HG02759 (cell line): ENCODE results near the gene AXDND1.

ENCODE experiments used
- ATAC-seq: cut with Tn5 transposase; IDR thresholded peaks from one replicate; pipeline ENCODE4 v1.9.1; 2021; ENCODE audit warnings: mild to moderate bottlenecking, moderate library complexity; ENCODE audit not compliant: unreplicated experiment

AXDND1 gene

DNA sequence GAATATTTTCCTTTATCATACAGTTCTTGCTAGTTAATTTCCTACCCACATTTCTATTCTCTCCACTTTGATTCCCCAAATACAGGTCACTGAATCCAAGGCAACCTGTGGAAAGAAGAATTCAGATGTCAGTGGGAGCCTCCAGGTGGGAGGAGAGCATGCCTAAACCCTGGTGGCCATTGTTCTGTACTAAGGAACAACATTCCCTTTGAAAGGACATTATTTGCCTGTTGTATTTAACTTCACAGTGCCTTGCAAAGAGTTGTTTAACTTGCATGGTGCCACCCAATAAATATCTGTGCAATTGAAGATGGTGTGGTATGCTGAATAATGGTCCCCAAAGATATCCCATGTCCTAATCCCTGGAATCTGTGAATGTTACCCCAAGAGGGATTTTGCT, 188.7 kb downstream of the AXDND1 start:
- no peak for ATAC-seq

DNA sequence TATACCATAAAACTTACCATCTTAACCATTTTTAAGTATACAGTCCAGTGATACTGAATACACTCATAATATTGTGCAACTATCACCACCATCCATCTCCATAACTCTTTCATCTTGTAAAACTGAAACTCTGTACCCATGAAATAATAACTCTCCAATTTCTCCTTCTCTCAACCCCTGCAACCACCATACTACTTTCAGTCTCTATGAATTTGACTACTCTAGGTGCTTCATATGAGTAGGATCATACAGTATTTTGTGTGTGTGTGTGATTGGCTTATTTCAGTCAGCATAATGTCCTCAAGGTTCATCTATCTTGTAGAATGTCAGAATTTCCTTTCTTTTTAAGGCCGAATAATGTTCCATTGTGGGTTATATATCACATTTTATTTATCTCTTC, 192.3 kb downstream of the AXDND1 start:
- no peak for ATAC-seq

DNA sequence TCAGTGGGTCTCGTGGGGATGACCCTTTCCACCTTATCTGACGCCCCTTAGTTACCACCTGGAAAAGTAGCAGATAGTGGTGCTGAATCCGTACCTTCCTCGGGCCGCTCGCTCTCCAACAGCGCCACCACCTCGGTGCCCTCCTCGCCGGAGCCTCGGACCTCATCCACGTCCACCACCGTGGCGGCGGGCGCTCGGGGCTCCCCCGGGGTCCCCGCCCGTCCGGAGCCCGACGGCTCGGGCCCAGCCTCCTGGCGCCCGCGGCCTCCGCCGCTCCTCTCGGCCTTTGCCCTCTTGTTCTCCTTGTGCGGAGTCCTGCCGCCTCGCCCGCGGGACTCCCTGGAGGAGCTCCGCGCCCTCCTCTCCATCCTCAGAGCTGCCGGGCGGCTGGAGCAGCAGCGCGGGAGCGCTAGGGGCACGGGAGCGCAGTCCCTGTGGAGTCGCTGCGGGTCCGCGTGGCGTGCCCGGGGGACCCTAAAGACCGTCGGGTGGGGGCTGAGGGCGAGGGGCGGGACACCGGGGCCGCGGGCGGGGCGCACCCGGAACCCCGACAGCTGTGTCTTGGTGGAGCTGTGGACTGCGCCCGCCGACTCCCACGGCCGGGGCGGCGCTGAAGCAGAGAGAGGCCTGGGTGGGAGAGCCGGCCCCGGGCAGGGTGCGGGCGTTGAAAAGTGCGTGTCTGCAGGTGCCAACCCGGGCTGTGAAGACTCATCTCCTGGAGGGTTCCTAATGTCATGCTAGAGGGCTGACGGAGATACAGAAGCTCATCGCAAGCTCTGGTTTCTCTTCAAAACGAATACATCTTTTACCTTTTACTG, 209.9 kb downstream of the AXDND1 start, which contains the start of gene NPHS2:
TSS of gene NPHS2 (minus strand) at position 452 of the 818 bp plus-strand sequence. CDS start at position 368, 84 bp downstream.
- no peak for ATAC-seq

DNA sequence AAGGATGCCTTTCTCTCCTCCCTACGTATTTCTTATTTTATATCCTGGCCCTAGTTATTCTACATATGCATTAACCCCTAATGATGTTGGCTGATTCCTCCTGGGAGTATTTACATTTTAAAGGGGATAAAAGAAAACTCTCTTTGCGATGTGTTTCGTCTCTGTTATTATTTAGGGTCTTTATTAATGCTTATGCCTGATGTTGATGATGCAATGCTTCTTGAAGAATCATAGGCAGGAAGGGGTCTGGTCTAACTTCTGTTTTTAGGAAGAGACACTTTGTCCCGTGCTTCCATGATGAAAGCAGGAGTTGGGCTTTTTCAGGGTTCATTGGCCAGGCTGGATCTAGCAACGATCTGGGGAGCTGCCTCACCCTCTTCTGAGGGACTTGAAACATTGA, 210.7 kb downstream of the AXDND1 start:
- ATAC-seq = no peak

DNA sequence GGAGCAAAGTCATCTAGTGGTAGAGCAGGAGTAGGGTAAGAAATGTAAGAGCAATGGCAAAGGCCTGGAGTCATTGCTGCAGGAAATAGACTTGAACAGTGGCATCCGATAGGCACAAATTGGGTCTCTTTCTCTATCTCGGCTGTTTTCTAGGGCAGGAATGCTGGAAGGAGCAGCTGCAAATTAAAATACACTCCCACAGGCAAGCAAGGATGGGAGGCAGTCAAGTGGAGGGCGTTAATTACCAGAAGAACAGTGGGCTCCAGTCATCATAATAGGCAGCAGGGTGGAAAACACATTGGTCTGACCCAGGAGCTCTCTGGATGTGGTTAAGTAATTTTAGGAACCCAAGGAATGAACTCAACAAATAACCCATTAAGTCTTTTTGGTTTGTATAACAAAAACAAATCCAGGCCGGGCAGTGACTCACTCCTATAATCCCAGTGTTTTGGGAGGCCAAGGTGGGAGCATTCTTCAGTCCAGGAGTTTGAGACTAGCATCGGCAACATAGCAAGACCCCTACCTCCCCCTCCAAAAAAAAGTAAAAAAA, 218.1 kb downstream of the AXDND1 start:
- ATAC-seq = no peak

DNA sequence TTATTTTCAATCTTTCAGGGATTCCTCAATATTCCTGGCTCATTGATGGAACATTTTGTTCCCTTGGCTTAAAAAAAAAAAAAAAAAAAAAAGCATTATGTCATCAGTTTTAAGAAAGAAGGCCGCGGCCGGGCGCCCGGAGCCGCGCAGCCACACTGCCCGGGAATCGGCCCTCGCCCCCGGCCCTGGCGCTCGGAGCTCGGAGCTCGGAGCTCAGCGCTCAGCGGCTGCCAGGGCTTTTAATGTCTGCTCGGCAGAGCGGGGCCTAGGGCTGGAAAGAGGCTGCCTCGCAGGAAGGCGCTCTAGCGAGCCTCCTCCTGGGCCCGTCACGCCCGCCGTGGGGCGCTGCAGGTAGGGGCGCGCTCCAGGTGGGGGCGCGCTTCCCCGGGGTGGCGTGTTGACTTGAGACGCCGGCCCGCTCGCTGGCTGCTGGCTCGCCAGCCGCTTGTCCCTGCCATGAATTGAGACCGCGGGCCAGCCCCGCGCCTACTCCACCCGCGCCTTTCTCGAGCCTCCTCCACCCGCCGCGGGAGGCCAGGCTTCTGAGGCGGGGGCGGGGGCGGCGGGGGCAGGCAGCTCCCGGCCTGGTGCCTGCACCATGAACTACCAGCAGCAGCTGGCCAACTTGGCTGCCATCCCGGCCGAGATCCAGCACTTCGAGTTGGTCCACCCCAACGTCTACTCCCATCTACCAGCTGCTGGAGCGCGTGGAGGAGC, 220.5 kb downstream of the AXDND1 start:
- no peak for ATAC-seq

DNA sequence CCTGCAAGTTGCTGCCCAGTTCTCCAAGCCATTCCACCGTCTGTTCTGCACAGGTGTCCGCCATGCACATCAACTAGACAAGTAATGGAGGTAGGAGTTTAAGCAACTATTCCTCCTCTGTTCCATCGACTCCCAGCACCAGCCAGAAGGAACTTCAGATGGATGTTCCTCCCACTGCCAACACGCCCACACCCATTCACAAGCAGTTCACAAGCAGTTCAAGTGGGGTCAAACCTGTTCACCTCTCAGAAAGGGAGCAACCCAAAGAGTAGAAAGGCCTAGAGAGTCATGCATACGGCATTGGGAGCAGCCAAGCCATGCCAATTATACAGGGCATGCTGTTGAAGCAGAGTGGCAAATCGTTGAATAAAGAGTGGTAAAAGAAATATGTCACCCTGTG, 221.6 kb downstream of the AXDND1 start:
- ATAC-seq = no peak

DNA sequence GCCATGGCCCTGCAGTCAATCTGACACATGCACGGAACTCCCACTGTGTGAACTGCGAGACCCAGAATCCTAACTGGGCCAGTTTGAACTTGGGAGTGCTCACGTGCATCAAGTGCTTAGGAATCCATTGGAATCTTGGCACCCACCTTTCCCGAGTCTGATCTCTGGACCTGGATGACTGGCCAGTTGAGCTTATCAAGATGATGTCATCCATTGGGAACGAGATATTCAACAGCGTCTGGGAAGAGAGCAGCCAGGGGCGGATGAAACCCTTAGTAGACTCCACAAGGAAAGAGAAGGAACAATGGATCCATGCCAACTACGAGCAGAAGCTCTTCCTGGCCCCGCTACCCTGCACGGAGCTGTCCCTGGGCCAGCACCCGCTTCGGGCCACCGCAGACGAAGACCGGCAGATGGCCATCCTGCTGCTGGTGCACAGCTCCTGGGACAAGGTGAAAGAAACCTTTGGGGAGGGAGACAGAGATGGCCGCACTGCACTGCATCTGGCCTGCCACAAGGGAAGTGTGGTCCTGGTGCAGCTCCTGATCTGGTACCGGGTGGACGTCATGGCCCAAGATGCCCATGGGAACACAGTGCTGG, 222.8 kb downstream of the AXDND1 start:
- ATAC-seq = no peak

DNA sequence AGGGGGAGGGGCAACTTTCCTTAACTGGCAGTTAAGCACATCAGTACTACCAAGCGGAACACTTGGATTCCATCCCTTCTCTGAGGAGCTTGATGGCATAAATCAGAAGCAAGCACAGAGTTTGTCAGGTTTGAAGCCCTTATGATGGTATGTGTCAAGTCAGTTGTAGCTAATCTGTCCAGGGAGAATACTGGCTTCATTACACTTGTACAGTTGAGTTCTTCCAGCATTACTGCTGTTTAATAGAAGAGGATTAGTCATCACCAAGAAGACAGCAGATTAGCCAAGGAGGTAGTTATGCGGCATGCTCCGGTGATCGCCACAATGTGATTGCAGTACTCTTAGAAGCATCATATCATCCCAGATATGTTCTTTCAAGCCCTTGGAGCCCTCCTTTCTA, 223.7 kb downstream of the AXDND1 start:
- ATAC-seq = no peak

DNA sequence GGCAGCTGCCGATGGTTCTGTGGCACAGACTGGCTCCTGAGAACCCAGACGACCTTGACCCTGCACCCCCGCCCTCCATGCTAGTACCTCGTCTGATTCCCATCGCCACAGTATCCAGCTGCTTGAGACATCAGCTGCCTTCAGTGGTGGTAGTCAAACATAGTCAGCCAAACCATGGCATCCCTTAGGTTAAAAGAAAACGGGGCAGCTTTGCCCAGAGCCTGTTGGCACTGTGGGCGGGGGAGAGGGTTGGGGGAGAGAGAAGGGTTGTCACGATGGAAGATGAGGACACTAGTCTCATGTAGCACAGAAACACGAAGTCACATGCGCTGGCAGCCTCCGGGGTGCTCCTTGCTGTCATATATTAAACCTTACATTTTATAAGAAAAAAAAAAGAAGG, 224.9 kb downstream of the AXDND1 start:
- no peak for ATAC-seq

DNA sequence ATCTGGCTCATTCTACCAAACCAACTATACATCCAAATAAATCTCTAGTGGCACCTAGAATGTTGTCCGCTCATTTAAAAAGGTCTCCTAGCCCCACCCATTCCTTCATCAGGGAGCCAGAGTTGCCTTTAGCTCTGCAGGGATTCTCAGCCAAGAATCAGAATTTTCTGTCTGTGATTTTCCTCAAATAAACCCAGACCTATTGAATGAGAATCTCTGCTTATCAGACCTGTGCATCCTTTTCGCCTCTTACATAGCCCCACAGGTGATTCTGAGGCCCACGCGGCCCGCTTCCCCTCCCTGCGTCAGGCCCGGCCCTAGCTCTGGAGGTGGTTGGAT, 225.5 kb downstream of the AXDND1 start:
- ATAC-seq = no peak

DNA sequence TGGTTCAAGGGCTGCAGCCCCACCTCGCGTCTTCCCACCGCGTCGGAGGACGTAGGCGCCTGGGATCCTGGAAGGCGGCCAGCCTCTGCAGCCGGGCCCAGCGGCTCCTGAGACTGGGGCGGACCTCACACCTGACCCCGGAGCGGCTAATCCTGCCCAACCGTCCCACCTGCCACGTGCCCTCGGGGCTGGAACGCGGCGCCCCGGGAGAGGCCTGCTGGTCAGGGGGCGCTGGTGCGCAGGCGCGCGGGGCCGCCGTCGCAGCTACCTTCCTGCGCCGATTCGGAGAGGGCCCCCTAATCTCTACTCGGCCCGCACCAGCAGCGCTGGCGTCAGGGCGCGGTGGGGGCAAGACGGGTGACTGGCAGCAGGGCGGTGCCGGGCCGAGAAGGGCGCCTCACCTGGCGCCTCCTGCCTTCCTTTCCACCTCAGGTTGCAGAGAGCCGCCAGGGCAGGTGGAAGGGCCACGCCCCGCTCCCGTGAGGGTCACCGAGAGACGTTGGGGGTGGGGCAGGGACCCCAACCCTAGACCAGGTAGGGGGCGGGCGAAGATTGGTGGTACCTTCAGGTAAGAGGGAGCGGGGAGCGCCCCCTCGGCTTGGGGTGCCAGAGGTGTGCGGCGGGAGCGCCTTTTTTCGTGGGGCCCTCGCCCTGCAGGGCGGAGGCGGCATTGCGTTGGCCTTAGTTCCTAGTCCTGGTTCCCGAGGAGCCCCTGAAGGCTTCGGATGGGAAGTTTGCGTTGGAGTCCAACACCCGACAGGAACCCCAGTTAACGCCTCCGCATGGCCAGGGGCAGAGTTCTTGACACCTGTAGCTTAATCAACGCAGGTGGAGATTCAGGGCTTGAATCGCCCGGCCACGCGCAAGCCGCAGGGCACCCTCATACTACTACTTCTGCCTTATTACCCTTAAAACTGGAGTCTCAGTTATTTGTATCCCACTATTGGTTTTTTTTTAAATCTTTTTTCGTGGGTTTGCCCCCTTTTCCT, 226.1 kb downstream of the AXDND1 start, which contains the start of gene TDRD5:
TSS of gene TDRD5 (plus strand) at position 241 of the 989 bp plus-strand sequence. CDS start 784 bp downstream, outside the sequence.
- no peak for ATAC-seq

DNA sequence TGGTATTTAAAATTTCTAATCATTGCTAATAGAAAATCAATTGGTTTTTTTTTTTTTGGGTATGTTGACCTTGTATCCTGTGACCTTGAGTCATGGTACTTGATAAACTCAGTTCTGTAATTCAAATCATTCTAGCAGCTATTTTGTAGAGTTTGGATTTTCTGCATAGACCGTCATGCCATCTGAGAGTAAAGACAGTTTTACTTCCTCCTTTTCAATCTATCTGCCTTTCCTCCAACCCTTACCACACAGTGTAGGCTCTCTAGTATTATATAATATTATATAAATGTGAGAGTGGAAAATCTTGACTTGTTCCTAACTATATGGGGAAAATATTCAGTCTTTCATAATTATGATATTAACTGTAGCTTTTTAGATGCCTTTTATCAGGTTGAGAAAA, 232.9 kb downstream of the AXDND1 start:
- ATAC-seq = no peak

DNA sequence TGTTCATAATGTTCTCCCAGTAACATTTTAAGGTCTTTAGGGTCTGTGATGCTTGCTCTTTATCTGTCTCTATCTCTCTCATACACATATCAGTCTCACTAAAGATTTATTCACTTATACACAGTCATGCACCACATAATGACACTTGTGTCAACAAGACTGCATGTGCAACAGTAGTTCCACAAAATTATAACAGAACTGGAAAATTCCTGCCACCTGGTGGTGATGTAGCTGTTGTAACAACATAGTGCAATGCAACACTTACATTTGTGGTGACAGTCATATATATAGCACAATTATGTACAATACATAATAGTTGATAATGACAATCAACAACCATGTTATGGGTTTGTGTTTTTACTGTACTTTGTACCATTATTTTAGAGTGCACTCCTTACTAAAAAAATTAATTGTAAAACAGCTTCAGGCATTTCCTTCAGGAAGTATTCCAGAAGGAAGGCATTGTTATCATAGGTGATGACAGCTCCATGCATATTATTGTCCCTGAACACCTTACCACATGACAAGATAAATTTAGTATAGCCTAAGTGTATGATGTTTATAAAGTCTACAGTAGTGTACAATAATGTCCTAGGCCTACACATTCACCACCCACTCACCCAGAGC, 234.0 kb downstream of the AXDND1 start:
- no peak for ATAC-seq

DNA sequence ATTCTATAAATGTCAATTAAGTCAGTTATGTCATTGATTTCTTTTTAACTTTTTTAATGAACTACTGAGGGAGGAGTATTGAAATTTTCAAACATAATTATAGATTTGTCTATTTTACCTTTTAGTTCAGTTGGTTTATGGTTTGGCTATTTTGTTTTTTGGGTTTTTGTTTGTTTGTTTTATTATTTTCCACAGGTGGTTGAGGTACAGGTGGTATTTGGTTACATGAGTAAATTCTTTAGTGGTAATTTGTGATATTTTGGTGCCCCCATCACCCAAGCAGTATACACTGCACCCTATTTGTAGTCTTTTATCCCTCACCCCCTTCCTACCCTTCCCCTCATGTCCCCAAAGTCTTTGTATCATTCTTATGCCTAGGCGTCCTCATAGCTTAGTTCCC, 235.3 kb downstream of the AXDND1 start:
- ATAC-seq = no peak
